Aorta (tissue), 5 donors: ENCODE data around the gene PCSK6. TPM values are rescaled to one million over a fixed set of nuclear protein-coding genes. Genes with fewer than 3 reads are reported as not detected.

ENCODE experiments used
- ATAC-seq: fragments of 200-7000 bp; cut with Tn5 transposase; one replicate; pipeline ENCODE4 v1.9.1; 2022; ENCODE audit warnings: moderate library complexity; ENCODE audit not compliant: low FRiP score
- DNase-seq, 2 donors: peaks; one replicate each; pipeline ENCODE4 v3.0.0-alpha.2; 2020
- H3K27ac ChIP-seq, 2 donors: one replicate each; pipeline ENCODE4 v1.5.1; 2013; ENCODE audit warnings: low read length in 2 of 2, mild to moderate bottlenecking in 2 of 2, moderate library complexity in 2 of 2, control low read depth in 1 of 2, inconsistent platforms in 1 of 2, low read depth in 1 of 2
- H3K27me3 ChIP-seq, 2 donors: one replicate each; pipeline ENCODE4 v1.6.1; 2013; ENCODE audit warnings: control low read depth in 1 of 2, low read length in 1 of 2, mild to moderate bottlenecking in 1 of 2, moderate library complexity in 1 of 2; ENCODE audit not compliant: insufficient read depth in 2 of 2, control insufficient read depth in 1 of 2
- H3K36me3 ChIP-seq, 2 donors: one replicate each; pipeline ENCODE4 v1.6.1; 2013; ENCODE audit warnings: control low read depth in 1 of 2, low read length in 1 of 2, mild to moderate bottlenecking in 1 of 2; ENCODE audit not compliant: insufficient read depth in 2 of 2, control insufficient read depth in 1 of 2
- H3K4me1 ChIP-seq, 2 donors: one replicate each; pipeline ENCODE4 v1.6.1; 2013; ENCODE audit warnings: low read length in 2 of 2, control low read depth in 1 of 2, mild to moderate bottlenecking in 1 of 2, moderate library complexity in 1 of 2; ENCODE audit not compliant: insufficient read depth in 2 of 2, control insufficient read depth in 1 of 2
- H3K4me3 ChIP-seq, 2 donors: one replicate each; pipeline ENCODE4 v1.5.1; 2013; ENCODE audit warnings: low read length in 2 of 2, control low read depth in 1 of 2, mild to moderate bottlenecking in 1 of 2
- H3K9me3 ChIP-seq: one replicate; pipeline ENCODE4 v1.6.1; 2013; ENCODE audit warnings: mild to moderate bottlenecking, low read length; ENCODE audit not compliant: control insufficient read depth
- WGBS, 2 donors: extraction: QIAGEN DNeasy Blood & Tissue Kit; methylation state at CpG; one replicate each; pipeline ENCODE4 v1.1.7; 2013; 5-methylcytosine and 5-hydroxymethylcytosine counted together
- intact Hi-C, 2 donors: fragments of 100-400 bp; cut with DNase I; formaldehyde crosslinking; loops; one replicate each; pipeline versions ENCODE4 v1.14.2 to v1.15.0; 2022
- polyA plus RNA-seq, 2 donors: library from polyadenylated mRNA; stranded (reverse); fragments of 200-250 nt; gene quantifications; one replicate each; pipeline ENCODE4 v1.2.3, GENCODE V29; 2013
- total RNA-seq, 2 donors: library from RNA; stranded (reverse); fragmentation: NEBNext Ultra II Directional; extraction: Animal tissue kit (Norgen Biotek cat#: 25700); gene quantifications; one replicate each; pipeline ENCODE4 v1.2.1, GENCODE V29; 2021
- donor health status: healthy with polysubstance abuse.
- donor health status: Bipolar disorder and iron deficiency.
- donor health status: DM: no; HTN: no; CAD: no.
- donor health status: DM: no; HTN: no; CAD: no.
- donor health status: DM: yes; HTN: yes; CAD: no.

PCSK6 gene
- total and polyA plus RNA-seq, 4 donors: 1.6 to 11.2 (median 5.0) TPM; not detected in 1

- 90 to 91% methylated on average over 9 of the region's 9 CpGs for WGBS, 2 donors
- Histone ChIP-seq H3K36me3 (no peaks in the 10 kb centered on the region), H3K4me3 (no peak overlapping the region), H3K9me3 (no peaks in the 10 kb centered on the region), H3K27ac (no peak overlapping the region), H3K4me1 (no peaks in the 10 kb centered on the region), H3K27me3 (no peaks in the 10 kb centered on the region)
- ATAC-seq (no peak), DNase-seq (no peak)
- intact Hi-C loops: no loop called here
Observed at GRCh38 chr15:101436526-101436925, 53.0 kb downstream of the PCSK6 start.

GRCh38 chr15:101435761-101436160 is 53.7 kb downstream of the PCSK6 start:
- whole genome bisulfite sequencing, 2 donors: 82 to 84% methylated on average over 7 of the region's 7 CpGs
- no peaks in the 10 kb centered on the region for H3K36me3 ChIP-seq
- DNase-seq (no peak), ATAC-seq (no peak)
- H3K27ac ChIP-seq: no peak overlapping the region
- H3K4me1 ChIP-seq: no peaks in the 10 kb centered on the region
- H3K27me3 ChIP-seq: no peaks in the 10 kb centered on the region
- H3K4me3 ChIP-seq: no peak overlapping the region
- H3K9me3 ChIP-seq: no peaks in the 10 kb centered on the region
- intact Hi-C loops: no loop called here

- H3K4me3 ChIP-seq: no peak overlapping the region
- intact Hi-C loops: no loop called here
- DNase-seq (no peak), ATAC-seq (no peak)
- no peak overlapping the region for H3K27ac ChIP-seq
- no peaks in the 10 kb centered on the region for H3K9me3 ChIP-seq
- no peaks in the 10 kb centered on the region for H3K36me3 ChIP-seq
- WGBS, 2 donors: 72 to 77% methylated on average over 21 of the region's 21 CpGs
- H3K4me1 ChIP-seq: no peaks in the 10 kb centered on the region
- no peaks in the 10 kb centered on the region for H3K27me3 ChIP-seq
Observed at GRCh38 chr15:101434032-101434920, 55.2 kb downstream of the PCSK6 start.

- no peak for ATAC-seq
- intact Hi-C loops: no loop called here
- H3K27ac ChIP-seq: no peak overlapping the region
- H3K27me3 ChIP-seq: no peaks in the 10 kb centered on the region
- H3K36me3 ChIP-seq: no peaks in the 10 kb centered on the region
- 54 to 59% methylated on average over 7 of the region's 7 CpGs for WGBS, 2 donors
- no peaks in the 10 kb centered on the region for H3K9me3 ChIP-seq
- DNase-seq: no peak
- no peak overlapping the region for H3K4me3 ChIP-seq
- H3K4me1 ChIP-seq: no peaks in the 10 kb centered on the region
Observed at GRCh38 chr15:101433396-101433795, 56.1 kb downstream of the PCSK6 start.

GRCh38 chr15:101432982-101433381 is 56.5 kb downstream of the PCSK6 start:
- Histone ChIP-seq H3K9me3 (no peaks in the 10 kb centered on the region), H3K27ac (no peak overlapping the region), H3K27me3 (no peaks in the 10 kb centered on the region), H3K36me3 (no peaks in the 10 kb centered on the region), H3K4me3 (no peak overlapping the region), H3K4me1 (no peaks in the 10 kb centered on the region)
- intact Hi-C loops: no loop called here
- ATAC-seq (no peak), DNase-seq (no peak)
- 49 to 57% methylated on average over 3 of the region's 3 CpGs for WGBS, 2 donors

GRCh38 chr15:101431748-101432147 is 57.8 kb downstream of the PCSK6 start:
- H3K27me3 ChIP-seq: no peaks in the 10 kb centered on the region
- no peak overlapping the region for H3K27ac ChIP-seq
- no peaks in the 10 kb centered on the region for H3K9me3 ChIP-seq
- DNase-seq (no peak), ATAC-seq (no peak)
- no peaks in the 10 kb centered on the region for H3K36me3 ChIP-seq
- intact Hi-C loops: no loop called here
- H3K4me1 ChIP-seq: no peaks in the 10 kb centered on the region
- H3K4me3 ChIP-seq: no peak overlapping the region
- 83 to 88% methylated on average over 6 of the region's 6 CpGs for WGBS, 2 donors

GRCh38 chr15:101431301-101431700 is 58.2 kb downstream of the PCSK6 start:
- no peak overlapping the region for H3K4me3 ChIP-seq
- H3K27me3 ChIP-seq: no peaks in the 10 kb centered on the region
- 64 to 70% methylated on average over 15 of the region's 15 CpGs for WGBS, 2 donors
- H3K4me1 ChIP-seq: no peaks in the 10 kb centered on the region
- DNase-seq: no peak
- ATAC-seq: no peak
- H3K9me3 ChIP-seq: no peaks in the 10 kb centered on the region
- no peaks in the 10 kb centered on the region for H3K36me3 ChIP-seq
- intact Hi-C loops: no loop called here
- H3K27ac ChIP-seq: no peak overlapping the region

- ATAC-seq: no peak
Observed at GRCh38 chr15:101429646-101430045, 59.9 kb downstream of the PCSK6 start.

GRCh38 chr15:101429191-101429590 is 60.3 kb downstream of the PCSK6 start:
- ATAC-seq: no peak
- H3K36me3 ChIP-seq: no peaks in the 10 kb centered on the region

More at GRCh38 chr15:101429646-101430045, 59.9 kb downstream of the PCSK6 start:
- Histone ChIP-seq H3K36me3 (no peaks in the 10 kb centered on the region), H3K4me1 (no peaks in the 10 kb centered on the region), H3K27me3 (no peaks in the 10 kb centered on the region), H3K27ac (no peak overlapping the region), H3K4me3 (no peak overlapping the region), H3K9me3 (no peaks in the 10 kb centered on the region)
- intact Hi-C loops: no loop called here
- no peak for DNase-seq
- 78 to 81% methylated on average over 18 of the region's 18 CpGs for WGBS, 2 donors

More at GRCh38 chr15:101429191-101429590, 60.3 kb downstream of the PCSK6 start:
- no peaks in the 10 kb centered on the region for H3K27me3 ChIP-seq
- H3K9me3 ChIP-seq: no peaks in the 10 kb centered on the region
- DNase-seq: no peak
- WGBS, 2 donors: 53 to 58% methylated on average over 8 of the region's 8 CpGs
- H3K4me3 ChIP-seq: no peak overlapping the region
- intact Hi-C loops: no loop called here
- no peak overlapping the region for H3K27ac ChIP-seq
- no peaks in the 10 kb centered on the region for H3K4me1 ChIP-seq
